NCI-H2196 (cell line): ENCODE measurements around the gene SLC26A5.
A peak's percentile ranks its signal among the peaks of the same experiment; 100 is the strongest.
"Not testable (repeated sequence)": the region's sequence is repeated elsewhere in the genome, so short reads cannot be mapped to it uniquely, and the experiment has no call there.

Experiments
- DNase-seq: peaks from one replicate; lab custom pipeline; 2025; ENCODE audit not compliant: unreplicated experiment; lab: John Stamatoyannopoulos, UW

SLC26A5 gene, protein sequence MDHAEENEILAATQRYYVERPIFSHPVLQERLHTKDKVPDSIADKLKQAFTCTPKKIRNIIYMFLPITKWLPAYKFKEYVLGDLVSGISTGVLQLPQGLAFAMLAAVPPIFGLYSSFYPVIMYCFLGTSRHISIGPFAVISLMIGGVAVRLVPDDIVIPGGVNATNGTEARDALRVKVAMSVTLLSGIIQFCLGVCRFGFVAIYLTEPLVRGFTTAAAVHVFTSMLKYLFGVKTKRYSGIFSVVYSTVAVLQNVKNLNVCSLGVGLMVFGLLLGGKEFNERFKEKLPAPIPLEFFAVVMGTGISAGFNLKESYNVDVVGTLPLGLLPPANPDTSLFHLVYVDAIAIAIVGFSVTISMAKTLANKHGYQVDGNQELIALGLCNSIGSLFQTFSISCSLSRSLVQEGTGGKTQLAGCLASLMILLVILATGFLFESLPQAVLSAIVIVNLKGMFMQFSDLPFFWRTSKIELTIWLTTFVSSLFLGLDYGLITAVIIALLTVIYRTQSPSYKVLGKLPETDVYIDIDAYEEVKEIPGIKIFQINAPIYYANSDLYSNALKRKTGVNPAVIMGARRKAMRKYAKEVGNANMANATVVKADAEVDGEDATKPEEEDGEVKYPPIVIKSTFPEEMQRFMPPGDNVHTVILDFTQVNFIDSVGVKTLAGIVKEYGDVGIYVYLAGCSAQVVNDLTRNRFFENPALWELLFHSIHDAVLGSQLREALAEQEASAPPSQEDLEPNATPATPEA

DNA sequence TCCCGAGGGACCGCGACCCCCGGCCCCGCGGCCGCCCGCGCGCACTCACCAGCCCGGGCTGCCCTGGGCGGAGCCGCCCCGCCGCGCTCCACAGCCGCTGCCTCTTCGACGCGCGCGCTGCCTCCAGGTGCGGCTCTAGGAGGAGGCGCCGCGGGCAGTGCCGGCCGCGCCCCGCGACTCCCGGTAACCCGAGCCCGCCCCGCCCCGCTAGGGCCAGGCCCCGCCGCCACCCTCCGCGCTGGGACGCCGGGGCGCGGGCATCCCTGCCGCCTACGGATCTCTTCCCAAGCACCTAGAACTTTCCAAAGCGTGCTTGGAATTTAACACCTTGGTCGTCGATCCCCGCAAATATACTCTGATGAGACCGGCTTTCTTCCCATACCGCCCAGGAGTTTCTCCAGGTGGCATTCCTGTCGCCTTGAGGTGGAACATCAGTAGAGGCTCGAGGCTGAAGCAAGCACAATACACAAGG, at the start of gene SLC26A5:
Gene SLC26A5 (minus strand): TSS at position 159 of the 472 bp plus-strand sequence. CDS start 24,693 bp downstream, outside the sequence.
- DNase-seq: peak; percentile 76

DNA sequence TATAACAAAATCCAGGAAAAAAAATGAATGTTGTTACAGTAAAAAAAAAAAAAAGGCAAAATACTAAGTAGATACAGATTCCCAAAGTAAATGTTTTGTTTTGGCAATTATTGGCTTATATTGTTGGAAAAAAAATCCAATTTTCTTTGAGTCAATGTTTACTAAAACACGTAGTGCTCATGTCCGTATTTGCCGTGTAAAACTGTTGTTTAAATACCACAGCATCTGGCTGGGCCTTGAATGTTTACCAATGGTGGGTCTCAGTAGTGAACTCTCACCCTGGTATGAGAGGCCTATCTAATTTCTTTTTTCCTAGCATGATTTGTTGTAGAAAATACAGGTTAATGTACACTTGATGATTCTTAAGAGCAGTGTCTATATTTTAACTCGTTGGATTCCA, 41.4 kb upstream of the SLC26A5 start:
- no peak for DNase-seq

DNA sequence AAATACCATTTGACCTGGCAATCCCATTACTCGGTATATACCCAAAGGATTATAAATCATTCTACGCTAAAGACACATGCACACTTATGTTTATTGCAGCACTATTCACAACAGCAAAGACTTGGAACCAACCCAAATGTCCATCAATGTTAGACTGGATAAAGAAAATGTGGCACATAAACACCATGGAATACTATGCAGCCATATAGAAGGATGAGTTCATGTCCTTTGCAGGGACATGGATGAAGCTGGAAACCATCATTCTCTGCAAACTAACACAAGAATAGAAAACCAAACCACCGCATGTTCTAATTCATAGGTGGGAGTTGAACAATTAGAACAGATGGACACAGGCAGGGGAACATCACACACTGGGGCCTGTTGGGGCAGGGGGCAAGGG, 40.9 kb upstream of the SLC26A5 start:
- DNase-seq: not testable (repeated sequence)

DNA sequence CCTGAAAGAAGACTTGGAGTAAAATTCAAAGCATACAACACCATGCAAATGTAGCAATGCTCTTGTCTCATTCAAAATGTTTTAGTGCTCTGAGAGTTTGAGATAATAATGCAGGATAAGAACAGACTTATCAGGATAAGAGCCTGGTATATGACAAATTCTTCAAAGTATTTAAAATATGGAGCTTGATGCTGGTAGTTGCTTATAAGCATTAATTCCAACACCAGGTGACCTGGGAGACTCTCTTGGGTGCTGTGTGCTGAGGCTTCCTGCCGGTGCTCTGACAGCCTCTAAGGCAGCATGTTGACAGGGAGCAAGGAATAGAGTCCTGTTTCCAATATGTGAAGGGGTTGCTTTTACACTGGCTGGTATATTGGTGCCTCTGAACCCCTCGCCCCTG, 34.8 kb upstream of the SLC26A5 start:
- no peak for DNase-seq

DNA sequence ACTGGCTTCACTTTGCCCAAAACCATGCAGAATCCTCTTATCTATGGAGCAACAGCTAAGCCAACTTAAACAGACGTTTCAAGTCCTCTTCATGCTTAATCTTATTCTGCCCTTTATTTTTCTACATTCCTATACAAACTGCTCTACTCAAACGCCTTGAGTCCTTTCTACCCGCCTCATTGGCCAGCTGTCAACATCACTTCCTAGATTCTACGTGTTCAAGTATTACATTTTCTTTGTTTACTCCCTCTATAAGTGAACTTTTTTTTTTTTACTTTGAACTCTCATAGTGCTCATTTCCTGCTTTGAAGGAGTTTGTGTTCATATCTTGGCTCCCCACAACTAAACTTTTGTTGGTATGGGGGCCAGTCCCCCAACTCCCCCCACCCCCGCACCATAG, 28.9 kb upstream of the SLC26A5 start:
- DNase-seq: no peak

DNA sequence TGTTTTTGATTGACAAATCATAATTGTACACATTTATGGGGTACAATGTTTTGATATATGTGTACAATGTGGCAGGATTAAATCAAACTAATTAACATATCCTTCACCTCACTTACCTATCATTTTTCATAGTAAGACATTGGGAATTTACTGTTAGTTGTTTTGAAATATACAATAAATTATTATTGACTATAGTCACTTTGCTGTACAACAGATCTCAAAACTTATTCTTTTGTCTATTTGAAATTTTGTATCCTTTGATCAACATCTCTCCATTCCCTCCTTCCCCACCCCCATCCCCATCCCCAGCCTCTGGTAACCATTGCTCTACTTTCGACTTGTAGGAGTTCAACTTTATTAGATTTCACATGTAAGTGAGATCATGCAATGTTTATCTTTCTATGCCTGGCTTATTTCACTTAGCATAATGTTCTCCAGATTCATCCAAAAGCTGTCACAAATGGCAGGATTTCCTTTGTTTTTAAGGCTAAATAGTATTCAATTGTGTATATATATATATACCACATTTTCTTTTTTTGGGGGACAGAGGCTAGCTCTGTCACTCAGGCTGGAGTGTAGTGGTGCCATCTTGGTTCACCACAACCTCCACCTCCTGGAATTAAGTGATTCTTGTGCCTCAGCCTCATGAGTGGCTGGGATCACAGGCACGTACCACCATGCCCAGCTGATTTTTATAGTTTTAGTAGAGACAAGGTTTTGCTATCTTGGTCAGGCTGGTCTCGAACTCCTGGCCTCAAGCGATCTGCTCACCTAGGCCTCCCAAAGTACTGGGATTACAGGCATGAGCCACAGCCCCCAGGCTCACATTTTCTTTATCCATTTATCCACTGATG, 23.3 kb upstream of the SLC26A5 start:
- DNase-seq: no peak

DNA sequence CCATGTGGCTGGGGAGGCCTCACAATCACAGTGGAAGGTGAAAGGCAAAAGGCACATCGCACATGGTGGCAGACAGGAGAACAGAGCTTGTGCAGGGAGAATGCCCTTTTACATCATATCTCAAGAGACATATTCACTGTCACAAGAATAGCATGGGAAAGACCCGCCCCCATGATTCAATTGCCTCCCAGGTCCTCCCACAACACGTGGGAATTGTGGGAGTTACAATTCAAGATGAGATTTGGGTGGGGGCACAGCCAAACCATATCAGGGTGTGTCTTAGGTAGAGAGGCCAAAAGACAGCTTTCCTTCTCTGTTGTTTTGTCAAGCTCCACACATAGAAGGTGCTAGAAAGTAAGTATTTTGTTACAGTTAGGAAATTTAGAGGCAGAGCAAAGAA, 20.8 kb upstream of the SLC26A5 start:
- no peak for DNase-seq

DNA sequence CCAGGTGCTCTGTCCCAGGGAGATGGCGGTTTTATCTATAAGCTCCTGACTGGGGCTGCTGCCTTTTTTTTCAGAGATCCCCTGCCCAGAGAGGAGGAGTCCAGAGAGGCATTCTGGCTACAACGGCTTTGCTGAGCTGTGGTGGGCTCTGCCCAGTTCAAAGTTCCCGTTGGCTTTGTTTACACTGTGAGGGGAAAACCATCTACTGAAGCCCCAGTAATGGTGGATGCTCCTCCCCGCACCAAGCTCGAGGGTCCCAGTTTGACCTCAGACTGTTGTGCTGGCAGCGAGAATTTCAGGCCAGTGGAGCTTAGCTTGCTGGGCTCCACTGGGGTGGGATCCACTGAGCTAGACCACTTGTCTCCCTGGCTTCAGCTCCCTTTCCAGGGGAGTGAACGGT, 16.4 kb upstream of the SLC26A5 start:
- no peak for DNase-seq

DNA sequence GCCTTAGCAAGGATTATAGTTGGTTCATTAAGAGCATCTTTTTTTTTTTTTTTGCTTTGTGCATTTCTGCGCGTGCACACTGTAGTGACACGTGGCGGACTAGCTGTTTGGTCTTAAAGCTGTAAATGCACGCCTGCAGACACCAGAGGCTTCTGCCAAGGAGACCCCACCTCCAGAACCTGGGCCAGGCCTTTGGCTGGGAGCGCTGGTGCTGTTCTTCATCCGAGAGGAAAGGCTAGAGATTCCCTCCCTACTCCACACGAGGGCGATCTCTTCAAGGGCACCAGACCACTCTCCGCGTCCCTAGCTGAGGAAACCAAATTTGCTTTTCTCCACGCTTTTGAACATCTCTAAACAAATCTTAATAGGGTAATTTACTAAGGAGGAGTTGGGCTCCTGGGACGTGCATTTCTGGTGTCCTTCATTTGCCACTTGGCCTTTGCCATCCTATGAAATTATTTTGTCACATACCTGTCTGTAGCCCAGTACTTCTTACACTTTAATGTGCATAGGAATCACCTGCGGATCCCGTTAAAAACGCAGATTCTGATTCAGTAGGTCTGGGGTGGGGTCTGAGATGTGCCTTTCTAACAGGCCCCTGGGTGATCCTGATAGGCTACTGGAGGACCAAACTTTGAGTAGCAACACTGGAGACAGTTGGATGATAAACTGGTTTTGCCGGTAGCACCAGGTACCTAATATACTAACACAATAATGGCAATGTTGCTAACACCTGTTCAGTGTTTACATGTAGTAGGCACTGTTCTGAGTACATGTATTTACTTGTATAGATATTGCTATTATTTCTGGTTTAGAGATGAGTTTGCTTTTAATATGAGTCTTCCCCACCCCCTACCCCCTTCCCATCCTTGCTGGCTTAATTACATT, 1.3 kb upstream of the SLC26A5 start:
- DNase-seq: peak; percentile 76

DNA sequence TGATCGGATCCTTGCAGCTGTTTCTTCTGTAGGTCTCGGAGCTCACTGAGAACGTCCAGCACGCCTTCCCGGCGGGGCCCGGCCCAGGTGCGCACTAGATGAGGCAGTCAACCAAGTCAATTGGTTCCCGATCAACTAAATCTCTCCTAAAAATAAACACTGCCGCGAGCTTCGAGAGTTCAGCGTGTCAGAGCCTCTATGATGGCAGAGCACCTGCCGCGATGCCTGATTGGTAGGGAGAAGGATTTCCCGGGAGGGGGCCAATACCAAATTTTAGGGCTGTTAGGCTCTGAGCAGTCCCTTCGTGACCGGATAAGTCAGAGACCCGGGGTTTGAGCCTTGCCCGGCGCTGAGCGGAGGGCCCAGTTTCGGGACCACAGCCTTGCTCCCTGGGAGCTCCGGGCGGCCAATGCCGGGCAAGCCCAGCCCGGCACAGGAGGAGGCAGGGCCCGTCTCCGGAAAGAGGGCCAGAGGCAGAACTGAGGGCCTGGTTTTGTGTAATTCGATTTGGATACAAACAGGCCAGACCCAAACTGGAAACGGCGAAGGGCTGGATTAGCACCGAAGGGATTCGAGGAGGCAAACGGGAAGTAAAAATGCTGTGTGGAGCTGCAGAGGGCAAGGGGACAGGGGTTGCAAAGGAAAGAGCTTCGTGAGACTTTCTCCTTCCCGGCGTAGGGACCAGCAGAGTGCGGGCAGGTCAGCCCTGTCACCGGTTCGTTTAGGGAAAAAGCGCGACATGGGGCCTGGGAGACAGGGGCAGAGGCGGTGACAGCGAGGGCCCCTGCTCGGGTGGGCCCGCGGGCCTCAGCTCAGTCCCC, 569 bp downstream of the SLC26A5 start:
- DNase-seq: peak; percentile 28

DNA sequence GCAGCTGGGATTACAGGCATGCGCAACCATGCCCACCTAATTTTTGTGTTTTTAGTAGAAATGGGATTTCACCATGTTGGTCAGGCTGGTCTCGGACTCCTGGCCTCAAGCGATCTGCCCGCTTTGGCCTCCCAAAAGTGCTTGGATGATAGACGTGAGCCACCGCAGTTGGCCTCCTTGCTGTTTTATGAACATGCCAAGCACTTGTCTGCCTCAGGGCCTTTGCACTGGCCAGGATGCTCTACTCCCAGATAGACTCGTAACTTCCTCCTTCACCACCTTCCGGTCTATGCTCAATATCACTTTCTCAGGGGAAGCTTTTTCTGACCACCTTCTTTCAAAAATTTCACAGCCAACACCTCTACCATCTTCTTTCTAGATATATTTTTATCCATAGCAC, 6.3 kb downstream of the SLC26A5 start:
- DNase-seq: no peak

DNA sequence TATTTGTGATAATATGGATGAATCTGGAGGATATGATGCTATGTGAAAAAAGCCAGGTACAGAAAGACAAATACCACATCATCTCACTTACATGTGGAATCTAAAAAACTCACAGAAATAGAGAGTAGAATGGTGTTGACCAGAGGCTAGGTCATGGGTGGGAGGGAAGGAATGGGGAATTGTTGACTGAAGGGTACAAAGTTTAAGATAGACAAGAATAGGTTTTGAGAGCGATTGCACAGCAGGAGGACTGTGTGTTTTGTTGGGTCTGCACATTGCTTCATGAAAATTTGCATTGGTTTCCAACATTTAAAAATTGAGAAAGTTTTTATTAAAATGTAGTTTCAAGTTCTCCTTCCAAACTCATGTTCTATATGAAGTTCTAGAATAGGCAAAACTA, 8.4 kb downstream of the SLC26A5 start:
- no peak for DNase-seq

DNA sequence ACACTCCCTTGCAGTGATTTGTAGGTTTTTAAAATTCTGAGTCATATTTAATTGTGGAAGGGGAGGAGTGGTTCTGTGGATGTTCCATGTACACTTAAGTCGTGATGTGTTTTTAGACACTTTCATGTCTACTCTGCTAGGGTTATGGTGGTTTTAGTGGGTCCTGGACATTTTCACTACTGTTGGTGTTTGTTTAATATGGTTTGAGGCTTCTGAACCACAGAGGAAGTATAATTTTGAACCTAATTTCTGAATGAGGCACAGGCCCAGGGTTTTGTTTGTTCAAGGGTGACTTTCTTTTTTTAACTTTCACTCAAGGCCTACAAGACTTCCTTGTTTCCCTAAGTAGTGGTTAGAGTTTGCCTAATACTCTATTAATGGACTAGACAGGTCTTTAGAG, 13.3 kb downstream of the SLC26A5 start:
- DNase-seq: no peak

DNA sequence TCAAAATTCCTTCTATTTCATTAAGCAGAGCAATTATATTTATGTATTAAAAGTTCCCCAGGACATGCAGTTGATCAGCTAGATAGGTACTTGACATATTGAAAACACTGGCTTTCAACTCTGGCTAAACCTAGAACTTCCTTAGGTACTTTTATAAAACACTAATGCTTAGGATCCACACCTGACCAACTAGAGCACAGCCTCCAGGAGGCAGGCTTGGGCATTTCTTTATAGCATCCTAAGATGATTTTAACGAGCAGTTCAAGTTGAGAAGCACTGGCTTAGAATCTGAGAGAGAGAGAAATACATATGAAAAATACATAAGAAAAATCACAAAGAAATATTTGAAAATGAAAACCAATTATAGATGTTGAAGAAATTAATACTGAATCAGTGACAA, 20.8 kb downstream of the SLC26A5 start:
- no peak for DNase-seq

DNA sequence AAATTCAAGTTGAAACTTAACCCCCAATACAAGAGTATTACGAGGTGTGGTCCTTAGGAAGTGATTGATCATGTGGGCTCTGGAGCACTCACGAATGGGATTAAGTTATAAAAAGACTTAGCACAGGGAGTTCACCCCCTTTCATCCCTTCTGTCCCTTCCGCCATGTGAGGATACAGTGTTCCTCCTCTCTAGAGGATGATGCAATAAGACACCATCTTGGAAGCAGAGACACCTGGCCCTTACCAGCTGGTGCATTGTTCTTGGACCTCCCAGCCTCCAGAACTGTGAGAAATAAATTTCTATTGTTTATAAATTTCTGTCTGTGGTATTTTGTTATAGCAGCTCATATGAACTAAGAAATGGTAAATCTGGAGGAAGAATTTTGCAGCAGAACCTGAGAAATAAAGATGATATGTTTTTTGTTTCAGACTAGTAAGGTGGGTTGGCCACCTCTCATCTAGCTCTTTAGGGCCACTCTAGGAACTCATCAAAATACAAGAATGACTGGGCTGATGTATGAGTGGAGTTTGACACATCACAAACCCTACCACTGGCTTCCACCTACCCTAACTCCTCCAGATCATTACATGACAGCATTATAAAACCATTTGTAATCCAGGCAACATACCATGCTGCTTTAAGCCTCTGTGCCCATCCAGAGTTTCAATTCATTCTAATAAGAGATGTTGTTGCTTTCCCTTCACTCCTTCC, 22.4 kb downstream of the SLC26A5 start:
- no peak for DNase-seq

DNA sequence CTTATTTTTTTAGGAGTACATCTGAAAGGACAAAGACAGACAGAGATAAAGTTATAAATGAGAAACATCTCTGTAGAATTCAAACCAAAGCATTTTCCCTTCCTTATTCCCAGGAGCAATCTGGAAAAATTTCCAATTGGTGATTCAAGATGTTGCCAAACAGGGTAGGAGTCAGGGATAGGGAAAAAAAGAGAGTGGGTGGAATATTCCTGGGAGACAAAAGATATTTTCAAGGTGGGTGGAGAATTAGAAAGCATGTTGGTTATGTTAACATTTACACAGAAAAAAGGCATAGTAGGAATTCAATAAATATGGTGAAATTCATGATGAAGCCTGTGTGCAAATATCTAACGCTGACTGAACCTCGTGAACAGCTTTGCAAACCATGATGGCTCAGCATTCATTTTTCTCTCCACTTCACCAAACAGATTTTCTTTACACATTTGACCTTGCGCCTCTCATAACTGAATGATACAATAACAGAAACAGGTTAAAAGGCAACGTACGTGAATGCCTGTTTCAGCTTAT, 25.1 kb downstream of the SLC26A5 start:
- DNase-seq: no peak

DNA sequence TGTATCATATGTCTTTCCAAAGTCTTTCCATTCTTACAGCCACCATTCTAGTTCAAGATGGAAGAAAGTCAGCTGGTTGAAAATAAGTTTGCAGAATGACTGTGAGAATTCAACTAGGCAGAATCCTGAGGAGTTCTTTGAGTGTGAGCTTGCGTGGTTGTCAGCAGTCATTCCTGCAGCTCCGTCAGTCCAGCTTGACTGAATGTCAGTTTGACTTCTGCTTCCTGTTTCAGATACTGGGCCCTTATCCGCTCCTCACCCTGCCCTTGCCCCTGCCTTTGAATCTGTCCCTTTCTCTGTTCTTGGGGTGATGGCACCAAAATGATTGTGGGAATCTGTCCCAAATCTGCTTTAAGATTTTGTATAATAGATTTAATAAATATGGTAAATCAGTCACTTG, 27.8 kb downstream of the SLC26A5 start:
- no peak for DNase-seq

DNA sequence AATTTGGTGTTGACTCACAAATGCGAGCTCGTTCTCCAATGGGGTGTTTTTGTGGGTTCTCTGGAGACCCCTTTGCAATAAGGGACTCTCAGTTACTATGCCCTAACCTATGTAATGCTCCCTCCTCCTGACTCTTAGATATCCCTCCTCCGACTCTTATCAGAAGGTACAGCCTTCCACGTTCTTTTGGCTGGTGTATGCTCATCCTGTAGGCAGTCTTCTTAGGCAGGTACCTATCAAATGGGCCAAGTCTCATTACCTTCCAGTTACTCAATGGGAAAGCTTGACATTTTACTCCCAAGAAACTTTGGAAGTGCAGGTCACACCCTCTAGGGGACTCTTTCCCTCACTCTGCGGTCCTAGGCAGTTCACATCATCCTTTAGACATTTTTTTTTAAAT, 32.6 kb downstream of the SLC26A5 start:
- DNase-seq: no peak

DNA sequence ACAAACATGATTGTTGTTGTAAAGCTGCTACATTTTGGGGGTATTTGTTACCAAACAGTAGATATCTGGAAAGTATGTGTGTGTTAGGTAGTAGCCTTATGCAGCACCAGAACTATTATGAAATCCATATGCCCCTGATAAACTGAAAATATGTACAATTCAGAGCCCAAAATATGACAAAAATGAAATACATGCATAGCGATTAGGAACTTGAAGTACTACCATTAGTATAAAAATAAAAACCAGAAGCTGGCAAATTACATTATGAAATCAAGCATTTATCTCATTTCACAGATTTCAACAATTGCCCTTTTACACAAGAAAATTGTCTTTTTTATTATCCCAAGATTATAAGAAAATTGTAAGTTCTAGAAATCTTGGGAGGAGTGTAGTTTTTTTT, 33.9 kb downstream of the SLC26A5 start:
- DNase-seq: no peak
